ENCODE measurements around the gene PDE2A.

DNA sequence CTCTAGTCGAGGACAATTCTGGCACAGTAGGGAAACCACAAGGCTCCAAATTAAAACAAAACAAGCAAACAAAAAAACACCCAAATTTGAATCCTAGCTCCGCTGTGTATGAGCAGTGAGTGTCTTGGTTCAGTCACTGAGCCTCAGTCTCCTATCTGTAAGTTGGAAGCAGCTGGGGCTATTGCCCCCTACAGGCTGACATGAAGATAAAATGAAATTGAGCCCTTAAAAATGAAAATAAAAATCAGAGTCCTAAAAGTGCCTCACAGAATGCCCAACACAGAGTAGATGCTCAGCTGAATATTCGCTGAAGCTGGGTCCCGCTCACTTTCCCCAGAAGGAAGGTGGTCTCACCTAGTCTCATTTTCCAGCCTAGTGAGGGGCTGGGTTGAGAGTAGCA, 65.2 kb downstream of the PDE2A start:
- TF ChIP-seq, protein P1, sequence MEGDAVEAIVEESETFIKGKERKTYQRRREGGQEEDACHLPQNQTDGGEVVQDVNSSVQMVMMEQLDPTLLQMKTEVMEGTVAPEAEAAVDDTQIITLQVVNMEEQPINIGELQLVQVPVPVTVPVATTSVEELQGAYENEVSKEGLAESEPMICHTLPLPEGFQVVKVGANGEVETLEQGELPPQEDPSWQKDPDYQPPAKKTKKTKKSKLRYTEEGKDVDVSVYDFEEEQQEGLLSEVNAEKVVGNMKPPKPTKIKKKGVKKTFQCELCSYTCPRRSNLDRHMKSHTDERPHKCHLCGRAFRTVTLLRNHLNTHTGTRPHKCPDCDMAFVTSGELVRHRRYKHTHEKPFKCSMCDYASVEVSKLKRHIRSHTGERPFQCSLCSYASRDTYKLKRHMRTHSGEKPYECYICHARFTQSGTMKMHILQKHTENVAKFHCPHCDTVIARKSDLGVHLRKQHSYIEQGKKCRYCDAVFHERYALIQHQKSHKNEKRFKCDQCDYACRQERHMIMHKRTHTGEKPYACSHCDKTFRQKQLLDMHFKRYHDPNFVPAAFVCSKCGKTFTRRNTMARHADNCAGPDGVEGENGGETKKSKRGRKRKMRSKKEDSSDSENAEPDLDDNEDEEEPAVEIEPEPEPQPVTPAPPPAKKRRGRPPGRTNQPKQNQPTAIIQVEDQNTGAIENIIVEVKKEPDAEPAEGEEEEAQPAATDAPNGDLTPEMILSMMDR (IDR thresholded peaks at IDR 0.05), result peak in 4 of 6 experiments; percentile 13 to 24 (median 20)
- TF ChIP-seq POLR2A (IDR thresholded peaks at IDR 0.05), result no peak

Measured in upper lobe of left lung (tissue), 4 donors.